COLO668 (cell line): ENCODE data around the gene ALCAM.
"Not testable (repeated sequence)": the region's sequence is repeated elsewhere in the genome, so short reads cannot be mapped to it uniquely, and the experiment has no call there.

Source experiments
- DNase-seq: peaks from one replicate; lab custom pipeline; 2025; ENCODE audit not compliant: unreplicated experiment; lab: John Stamatoyannopoulos, UW

ALCAM gene

GRCh38 chr3:105571005-105571404 lies 204.3 kb downstream of the ALCAM start:
- no peak for DNase-seq

DNA sequence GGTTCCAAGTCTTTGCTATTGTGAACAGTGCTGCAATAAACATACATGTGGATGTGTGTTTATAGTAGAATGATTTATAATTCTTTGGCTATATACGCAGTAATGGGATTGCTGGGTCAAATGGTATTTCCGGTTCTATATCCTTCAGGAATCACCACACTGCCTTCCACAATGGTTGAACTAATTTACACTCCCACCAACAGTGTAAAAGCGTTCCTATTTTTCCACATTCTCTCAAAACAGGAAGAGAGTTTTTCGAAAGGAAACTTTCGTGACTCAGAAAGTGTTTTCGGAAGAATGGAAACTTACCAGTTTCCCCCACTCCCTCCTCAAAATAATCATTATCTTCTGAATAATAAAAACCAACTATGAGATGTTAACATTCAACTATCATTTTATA lies 205.8 kb downstream of the ALCAM start:
- no peak for DNase-seq

- DNase-seq: no peak
Measured at GRCh38 chr3:105579439-105579838, 212.7 kb downstream of the ALCAM start.

DNA sequence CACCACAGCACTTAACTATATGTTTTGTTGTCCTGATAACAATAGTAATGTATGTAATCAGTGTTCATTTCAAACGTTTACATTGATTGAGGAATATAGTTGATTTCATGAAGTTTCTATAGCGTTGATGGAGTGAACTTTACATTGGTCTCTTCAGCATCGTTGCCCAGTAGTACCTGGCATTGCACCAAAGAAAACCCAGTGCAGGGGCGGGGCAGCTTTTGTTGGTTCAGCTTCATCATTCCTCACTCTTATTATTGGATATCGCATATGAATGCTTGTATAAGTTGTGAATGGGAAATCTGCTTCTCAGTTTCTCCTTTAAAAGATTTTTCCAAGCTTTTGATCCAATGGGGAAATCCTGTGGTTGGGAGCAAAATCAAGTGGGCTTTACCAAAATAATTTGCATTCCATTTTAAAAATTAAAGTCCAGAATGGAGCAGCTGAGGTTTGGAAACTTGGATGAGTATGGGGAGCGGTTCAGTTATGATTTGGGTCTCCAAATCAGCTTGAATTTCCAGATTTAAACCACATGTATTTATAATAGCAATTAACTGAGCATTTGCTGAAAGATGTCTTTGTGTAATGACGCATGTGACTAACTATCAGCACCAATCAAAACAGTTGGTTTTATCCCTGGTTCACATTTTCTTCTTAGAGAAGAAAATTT lies 213.7 kb downstream of the ALCAM start:
- DNase-seq: no peak

DNA sequence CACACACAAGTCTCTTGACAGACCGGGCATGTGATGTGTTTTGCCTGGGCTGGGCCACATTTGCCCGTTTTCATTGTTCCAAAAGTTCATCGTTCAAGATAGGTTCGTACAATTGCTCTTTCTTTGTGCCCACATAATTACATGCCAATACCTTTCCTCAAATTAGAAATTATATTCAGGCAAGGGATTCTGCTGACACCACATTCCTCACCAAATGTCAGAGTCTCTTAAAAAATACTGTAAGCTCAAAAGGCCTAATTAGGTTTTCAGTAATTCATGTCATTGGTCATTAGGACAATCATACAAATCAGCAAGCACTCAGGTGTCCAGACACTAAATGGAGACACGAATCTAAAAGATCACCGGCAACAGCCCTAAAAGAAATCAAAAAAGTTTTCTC lies 215.3 kb downstream of the ALCAM start:
- DNase-seq: no peak

GRCh38 chr3:105584003-105584790 lies 217.5 kb downstream of the ALCAM start:
- no peak for DNase-seq

DNA sequence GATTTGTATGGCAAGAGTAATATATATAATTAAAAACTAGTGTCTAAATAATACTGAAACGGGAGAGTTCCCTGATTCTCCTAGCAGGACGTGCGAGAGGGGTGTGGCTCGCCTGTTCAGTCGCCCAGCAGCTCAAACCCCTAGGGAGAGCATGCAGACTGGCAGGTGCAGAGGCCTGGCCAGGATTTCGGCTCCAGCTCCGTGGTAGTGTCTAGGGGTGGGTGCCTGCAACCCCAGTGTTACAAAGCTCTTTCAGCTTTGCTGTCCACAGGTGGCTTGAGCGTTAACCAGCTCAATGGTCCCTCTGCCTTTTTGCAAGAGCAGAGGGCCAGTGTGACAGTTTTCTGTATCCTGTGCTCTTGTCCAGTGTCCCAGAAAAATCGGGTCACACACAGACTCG lies 226.6 kb downstream of the ALCAM start:
- DNase-seq: no peak

DNA sequence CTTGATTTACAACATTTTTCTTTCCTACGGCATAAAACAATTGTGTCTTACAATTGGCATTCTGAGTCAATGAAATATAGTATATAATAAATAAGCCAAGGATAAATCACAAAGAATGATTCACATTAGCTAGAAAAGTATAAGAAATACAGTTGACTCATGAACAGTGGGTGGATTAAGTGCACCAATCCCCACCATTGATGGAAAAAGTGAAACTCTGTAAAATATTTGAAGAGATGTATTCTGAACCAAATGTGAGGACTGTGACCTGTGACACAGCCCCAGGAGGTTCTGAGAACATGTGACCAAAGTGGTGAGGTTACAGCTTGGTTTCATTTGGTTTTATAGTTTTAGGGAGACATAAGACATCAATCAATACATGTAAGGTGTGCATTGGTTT lies 227.5 kb downstream of the ALCAM start:
- DNase-seq: no peak

DNA sequence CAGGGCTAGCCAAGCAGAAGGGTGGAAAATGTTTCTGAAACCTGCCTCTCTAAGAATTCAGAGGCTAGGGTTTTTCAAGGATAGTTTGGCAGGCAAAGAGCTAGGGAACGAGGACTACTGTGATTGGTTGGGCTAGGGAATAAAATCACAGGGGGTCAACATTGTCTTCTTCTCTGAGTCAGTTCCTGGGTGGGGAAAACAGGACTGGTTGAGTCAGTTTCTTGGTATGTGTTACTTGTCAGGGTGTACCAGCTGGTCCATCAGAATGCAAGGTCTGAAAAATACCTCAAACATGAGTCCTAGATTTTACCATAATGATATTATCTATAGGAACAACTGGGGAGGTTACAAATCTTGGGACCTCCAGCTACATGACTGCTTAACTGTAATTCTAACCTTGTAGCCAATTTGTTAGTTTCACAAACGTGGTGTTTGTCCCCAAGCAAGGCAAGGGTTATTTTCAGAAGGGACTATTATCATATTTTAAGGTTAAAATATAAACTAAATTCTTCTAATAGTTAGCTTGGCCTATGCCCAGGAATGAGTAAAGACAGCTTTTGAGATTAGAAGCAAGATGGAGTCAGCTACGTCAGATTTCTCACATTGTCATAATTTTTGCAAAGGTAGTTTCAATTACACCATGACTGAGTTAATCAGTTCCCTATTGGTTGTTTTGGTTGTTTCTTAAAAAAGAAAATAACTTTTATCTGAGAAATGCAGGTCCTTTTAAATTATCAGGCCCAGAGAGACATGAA lies 231.5 kb downstream of the ALCAM start:
- DNase-seq: no peak

DNA sequence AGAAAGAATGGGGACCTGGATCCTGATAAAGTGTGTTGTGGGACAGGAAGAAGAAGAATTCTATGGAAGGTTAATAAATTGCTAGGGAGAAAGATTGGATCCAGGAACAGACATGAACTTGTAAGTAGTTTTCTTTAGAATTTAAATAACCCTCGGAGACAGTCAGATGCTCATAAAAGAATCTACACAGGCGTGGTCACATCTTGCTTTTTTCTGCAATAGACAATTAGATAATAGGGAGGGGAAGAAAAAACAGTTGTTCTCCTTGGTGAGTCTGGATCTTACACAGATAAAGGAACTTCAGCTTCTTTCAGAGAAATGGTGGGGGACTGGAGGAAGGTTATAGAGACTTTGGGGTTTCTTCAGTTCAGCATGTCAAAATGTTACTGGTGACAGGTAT lies 232.6 kb downstream of the ALCAM start:
- no peak for DNase-seq

- not testable (repeated sequence) for DNase-seq
Measured at GRCh38 chr3:105601756-105602155, 235.0 kb downstream of the ALCAM start.

GRCh38 chr3:105602286-105602685 lies 235.6 kb downstream of the ALCAM start:
- not testable (repeated sequence) for DNase-seq

GRCh38 chr3:105603516-105603915 lies 236.8 kb downstream of the ALCAM start:
- DNase-seq: not testable (repeated sequence)

- DNase-seq: no peak
Measured at GRCh38 chr3:105606016-105606415, 239.3 kb downstream of the ALCAM start.

DNA sequence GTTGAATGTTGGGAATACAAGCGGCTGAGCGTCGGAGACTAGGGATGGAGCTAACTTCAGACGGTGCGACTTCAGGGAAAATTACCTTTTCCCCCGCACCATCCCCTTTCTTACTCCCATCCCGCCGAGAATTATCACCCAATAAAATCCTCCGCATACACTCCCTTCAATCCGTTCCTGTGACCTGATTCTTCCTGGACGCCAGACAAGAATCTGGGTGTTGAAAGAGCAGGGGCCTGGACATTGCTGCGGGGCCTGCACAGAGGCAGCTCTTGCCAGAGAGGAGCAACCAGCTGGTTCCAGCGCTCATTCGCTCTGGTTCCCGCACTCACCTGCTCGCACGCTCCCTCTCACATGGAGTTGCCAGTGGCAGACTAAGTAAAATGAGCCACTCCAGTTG lies 241.9 kb downstream of the ALCAM start:
- DNase-seq: no peak

DNA sequence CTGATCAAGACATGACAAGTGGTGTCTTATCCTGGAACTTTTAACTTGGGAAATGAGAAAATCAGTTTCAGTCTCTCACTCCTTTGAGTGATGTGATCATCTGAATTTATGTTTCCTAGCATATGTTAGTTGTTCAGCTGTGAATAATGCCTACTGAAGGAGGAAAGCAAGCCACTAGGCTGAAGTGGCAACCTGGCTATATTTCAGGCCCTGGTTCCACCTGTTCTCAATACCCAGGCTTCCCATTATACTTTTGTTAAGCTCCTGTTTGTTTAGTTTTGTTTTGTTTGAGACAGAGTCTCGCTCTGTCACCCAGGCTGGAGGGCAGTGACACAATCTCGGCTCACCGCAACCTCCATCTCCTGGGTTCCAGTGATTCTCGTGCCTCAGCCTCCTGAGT lies 243.8 kb downstream of the ALCAM start:
- DNase-seq: no peak

DNA sequence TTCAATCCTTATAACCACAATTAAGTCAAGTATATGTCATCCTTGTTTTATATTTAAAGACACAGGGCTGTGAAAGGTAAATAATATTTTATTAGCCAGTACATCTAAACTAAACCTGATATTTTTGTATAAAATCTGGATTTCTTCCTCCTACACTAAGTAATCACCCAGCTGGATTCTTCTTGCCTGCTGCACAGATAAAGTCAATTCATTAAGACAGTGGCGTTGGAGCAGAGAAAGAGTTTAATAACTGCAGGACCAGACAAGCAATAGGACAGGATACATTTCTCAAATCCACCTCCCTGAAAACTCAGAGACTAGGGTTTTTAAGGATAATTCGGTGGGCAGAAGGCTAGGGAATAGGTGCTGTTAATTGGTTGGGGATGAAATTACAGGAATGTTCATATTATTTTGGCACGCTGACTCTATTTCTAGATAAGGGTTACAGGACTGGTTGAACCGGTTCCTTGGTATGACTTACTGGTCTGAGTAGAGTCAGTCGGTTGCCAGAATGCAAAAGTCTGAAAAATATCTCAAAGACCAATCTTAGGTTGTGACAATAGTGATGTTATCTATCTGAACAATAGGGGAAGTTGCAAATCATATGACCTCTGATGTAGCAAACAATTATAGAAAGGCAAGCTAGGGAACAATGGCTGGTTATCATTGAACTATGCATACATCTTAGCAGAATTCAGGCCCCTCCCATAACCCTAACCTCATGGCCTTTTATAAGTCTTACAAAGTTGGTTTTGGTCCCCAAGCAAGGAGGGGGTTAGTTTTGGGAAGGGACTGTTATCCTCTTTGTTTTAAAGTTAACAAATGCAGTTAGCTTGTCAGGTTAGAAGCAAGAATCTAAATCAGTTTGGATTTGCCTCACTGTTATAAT lies 244.8 kb downstream of the ALCAM start:
- no peak for DNase-seq

GRCh38 chr3:105613120-105613519 lies 246.4 kb downstream of the ALCAM start:
- no peak for DNase-seq

DNA sequence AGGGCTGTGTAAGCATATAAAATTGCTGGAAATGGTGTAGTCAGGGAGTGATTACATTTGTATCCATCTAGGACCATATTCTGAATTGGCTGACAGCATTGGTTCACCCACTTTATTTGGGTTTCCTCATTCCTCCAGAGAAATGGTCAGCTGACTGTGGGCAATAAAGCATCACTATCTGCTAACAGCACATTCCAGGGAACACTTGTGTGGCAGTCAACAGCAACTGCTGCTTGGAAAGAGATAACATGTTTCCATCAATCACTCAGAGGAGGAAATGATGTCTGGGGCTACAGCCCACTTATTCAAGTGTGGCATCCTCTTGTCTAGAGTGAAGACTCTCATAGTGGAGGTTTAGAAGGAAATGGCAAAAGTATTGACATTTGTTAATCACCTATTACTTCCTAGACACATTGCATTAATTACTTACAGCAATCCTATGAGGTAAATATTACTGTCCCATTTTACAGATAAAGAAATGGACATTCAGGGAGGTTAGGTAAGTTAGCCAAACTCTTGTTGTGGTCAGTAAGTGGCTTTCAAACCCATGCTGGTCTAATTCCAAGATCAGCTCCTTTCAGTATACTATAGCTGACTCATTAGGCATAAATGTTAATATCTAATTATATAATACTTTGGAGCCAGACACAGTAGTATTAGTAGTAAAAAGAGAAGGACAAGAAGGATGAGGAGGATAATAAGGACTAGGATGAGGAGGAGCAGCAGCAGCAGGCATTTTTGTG lies 247.8 kb downstream of the ALCAM start:
- DNase-seq: no peak

DNA sequence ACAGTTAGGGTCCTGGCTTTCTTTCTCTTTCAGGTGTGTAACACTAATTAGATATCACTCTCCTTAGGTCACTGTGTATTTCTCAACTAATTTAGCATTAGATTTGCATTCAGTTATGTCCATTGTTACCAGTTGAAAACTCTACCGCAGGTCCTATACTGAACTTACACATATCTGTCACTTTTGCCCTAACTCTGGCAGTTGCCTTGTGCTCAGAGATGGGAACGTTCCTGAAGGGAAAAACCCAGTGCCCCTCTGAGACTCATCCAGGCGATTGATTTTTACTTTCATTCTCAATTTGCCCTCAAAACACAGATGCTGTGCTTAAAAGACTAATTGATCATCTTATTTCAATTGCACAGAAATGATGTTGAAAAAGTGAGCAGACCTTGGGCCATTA lies 249.1 kb downstream of the ALCAM start:
- DNase-seq: no peak
